ENCODE results near the gene PPP2CA.
"Not testable (repeated sequence)": the region's sequence is repeated elsewhere in the genome, so short reads cannot be mapped to it uniquely, and the experiment has no call there.

PPP2CA gene

DNA sequence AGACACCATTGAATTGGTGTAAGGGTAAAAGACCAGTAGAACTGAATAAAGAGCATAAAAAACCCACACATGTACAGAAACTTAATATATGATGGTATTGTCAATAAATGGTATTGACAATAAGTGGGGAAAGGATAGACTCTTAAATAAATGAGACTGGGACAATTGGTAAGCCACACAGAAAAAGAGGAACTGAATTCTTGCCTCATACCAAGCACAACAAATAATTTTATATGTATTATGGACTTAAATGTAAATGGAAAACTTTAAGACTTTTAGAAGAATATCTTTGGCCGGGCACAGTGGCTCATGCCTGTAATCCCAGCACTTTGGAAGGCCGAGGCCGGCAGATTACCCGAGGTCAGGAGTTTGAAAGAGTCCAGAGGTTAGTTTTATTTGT lies 37.9 kb upstream of the PPP2CA start:
- no peak for DNase-seq (ENCODE audit: extremely low spot score)
- ChIA-PET POLR2A (no interaction called here), CTCF (no interaction called here)
- TF ChIP-seq, protein P1, sequence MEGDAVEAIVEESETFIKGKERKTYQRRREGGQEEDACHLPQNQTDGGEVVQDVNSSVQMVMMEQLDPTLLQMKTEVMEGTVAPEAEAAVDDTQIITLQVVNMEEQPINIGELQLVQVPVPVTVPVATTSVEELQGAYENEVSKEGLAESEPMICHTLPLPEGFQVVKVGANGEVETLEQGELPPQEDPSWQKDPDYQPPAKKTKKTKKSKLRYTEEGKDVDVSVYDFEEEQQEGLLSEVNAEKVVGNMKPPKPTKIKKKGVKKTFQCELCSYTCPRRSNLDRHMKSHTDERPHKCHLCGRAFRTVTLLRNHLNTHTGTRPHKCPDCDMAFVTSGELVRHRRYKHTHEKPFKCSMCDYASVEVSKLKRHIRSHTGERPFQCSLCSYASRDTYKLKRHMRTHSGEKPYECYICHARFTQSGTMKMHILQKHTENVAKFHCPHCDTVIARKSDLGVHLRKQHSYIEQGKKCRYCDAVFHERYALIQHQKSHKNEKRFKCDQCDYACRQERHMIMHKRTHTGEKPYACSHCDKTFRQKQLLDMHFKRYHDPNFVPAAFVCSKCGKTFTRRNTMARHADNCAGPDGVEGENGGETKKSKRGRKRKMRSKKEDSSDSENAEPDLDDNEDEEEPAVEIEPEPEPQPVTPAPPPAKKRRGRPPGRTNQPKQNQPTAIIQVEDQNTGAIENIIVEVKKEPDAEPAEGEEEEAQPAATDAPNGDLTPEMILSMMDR (IDR thresholded peaks at IDR 0.05; ENCODE audit: control extremely low read depth, extremely low read depth, low read depth, missing control alignments): no peak

GRCh38 chr5:134262629-134263028 lies 36.8 kb upstream of the PPP2CA start:
- POLR2A ChIA-PET; CTCF ChIA-PET; DNase-seq (ENCODE audit: extremely low spot score): not testable (repeated sequence)

DNA sequence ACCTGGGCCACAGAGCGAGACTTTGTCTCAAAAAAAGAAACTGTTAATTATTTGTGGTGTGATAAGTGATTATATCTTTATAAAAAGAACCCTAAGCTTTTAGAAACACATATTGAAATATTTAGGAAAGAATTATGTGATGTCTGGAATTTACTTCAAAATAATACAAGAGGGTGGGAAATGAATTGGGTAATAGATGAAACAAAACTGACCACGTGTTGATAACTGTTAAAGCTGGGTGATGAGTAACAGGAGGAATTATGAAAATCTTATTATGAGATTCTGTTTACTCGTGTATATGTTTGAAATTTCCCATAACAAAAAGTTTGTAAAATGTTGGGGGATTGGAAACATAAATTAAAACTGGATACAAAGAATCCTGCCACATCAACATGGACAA lies 33.0 kb upstream of the PPP2CA start:
- TF ChIP-seq, protein P1 (IDR thresholded peaks at IDR 0.05; ENCODE audit: control extremely low read depth, extremely low read depth, low read depth, missing control alignments): no peak
- DNase-seq (ENCODE audit: extremely low spot score): no peak
- POLR2A ChIA-PET: no interaction called here
- CTCF ChIA-PET: interaction anchor here (1.2 to 1.3 kb wide), 2 partner anchors 31 to 49 kb away, joined by 3 to 5 read pairs; no protein-coding TSS in a partner anchor

- TF ChIP-seq, protein P1 (IDR thresholded peaks at IDR 0.05; ENCODE audit: control extremely low read depth, extremely low read depth, low read depth, missing control alignments): no peak
- ChIA-PET CTCF (interaction anchor here (1.4 kb wide), 1 partner anchor 10 kb away, joined by 5 read pairs; no protein-coding TSS in a partner anchor), POLR2A (no interaction called here)
- DNase-seq (ENCODE audit: extremely low spot score): no peak
Observed at GRCh38 chr5:134257176-134257575, 31.3 kb upstream of the PPP2CA start.

GRCh38 chr5:134255418-134256150 lies 29.7 kb upstream of the PPP2CA start:
- no peak for DNase-seq (ENCODE audit: extremely low spot score)
- CTCF ChIA-PET: interaction anchor here (0.6 to 1.9 kb wide), 6 partner anchors 11 to 88 kb away, joined by 3 to 7 read pairs (median 4); no protein-coding TSS in a partner anchor
- TF ChIP-seq, protein P1 (IDR thresholded peaks at IDR 0.05; ENCODE audit: control extremely low read depth, extremely low read depth, low read depth, missing control alignments): no peak
- POLR2A ChIA-PET: interaction anchor here (0.6 kb wide), 1 partner anchor 378 kb away, joined by 3 read pairs; no protein-coding TSS in a partner anchor

GRCh38 chr5:134253368-134254153 lies 27.7 kb upstream of the PPP2CA start:
- not testable (repeated sequence) for DNase-seq (ENCODE audit: extremely low spot score)
- POLR2A ChIA-PET: interaction anchor here (0.6 kb wide), 1 partner anchor 47 kb away, joined by 3 read pairs; no protein-coding TSS in a partner anchor
- CTCF ChIA-PET: interaction anchor here (1.1 kb wide), 1 partner anchor 36 kb away, joined by 4 read pairs; no protein-coding TSS in a partner anchor

DNA sequence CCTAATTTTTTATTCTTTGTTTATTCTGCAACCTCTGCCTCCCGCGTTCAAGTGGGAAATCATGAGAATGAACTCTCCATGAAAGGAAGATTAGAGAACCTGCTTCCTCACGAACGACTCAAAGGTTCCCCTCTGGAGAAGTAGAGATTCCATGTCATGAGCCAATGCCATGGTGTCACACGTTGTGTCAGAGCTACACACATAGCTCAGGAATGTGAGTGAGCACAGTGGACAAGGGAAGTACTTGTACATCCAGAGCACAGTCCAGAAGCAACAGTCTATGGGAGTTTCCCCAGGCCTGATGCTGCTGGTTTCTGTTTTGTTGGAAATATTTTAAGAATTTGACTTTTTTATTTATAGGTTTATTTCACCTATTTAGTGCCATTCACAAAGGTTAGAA lies 26.8 kb upstream of the PPP2CA start:
- no peak for DNase-seq (ENCODE audit: extremely low spot score)
- TF ChIP-seq, protein P1 (IDR thresholded peaks at IDR 0.05; ENCODE audit: control extremely low read depth, extremely low read depth, low read depth, missing control alignments): no peak
- CTCF ChIA-PET: interaction anchor here (1.7 kb wide), 2 partner anchors 10 to 16 kb away, joined by 5 read pairs; no protein-coding TSS in a partner anchor

More for the DNA sequence above, 26.8 kb upstream of the PPP2CA start:
- POLR2A ChIA-PET: no interaction called here
